Measurements from ENCODE around the gene CFAP92. TPM values are rescaled to one million over a fixed set of nuclear protein-coding genes. Genes with fewer than 3 reads are reported as not detected.
A peak's percentile ranks its signal among the peaks of the same experiment; 100 is the strongest.
"Not testable (repeated sequence)": the region's sequence is repeated elsewhere in the genome, so short reads cannot be mapped to it uniquely, and the experiment has no call there.

Gene CFAP92
- total and polyA plus RNA-seq, 8 donors, result 0.37 to 1.3 (median 0.46) TPM

- WGBS, 2 donors, result 67 to 77% methylated on average over 4 of the region's 4 CpGs
- ATAC-seq, result no peak
- no peak for FAIRE-seq
Observed at GRCh38 chr3:128867200-128868125, 126.4 kb downstream of the CFAP92 start.

GRCh38 chr3:128864849-128865804, 128.7 kb downstream of the CFAP92 start:
- H3K27ac ChIP-seq, result not testable (repeated sequence)

More at GRCh38 chr3:128867200-128868125, 126.4 kb downstream of the CFAP92 start:
- H3K9me3 ChIP-seq, result no peaks in the 10 kb centered on the region
- H3K27ac ChIP-seq, result no peak overlapping the region
- no peak for DNase-seq
- no peaks in the 10 kb centered on the region for H3K36me3 ChIP-seq
- intact Hi-C loops (cut with DNase I), result no loop called here
- no peaks in the 10 kb centered on the region for H3K4me1 ChIP-seq
- no peak overlapping the region for H3K4me3 ChIP-seq
- no peaks in the 10 kb centered on the region for H3K27me3 ChIP-seq
- TF ChIP-seq CTCF (IDR thresholded peaks at IDR 0.05), result no peak

GRCh38 chr3:128864351-128864811, 129.5 kb downstream of the CFAP92 start:
- Histone ChIP-seq H3K27me3 (no peaks in the 10 kb centered on the region), H3K4me3 (no peak overlapping the region), H3K4me1 (no peaks in the 10 kb centered on the region), H3K9me3 (no peaks in the 10 kb centered on the region), H3K27ac (no peak overlapping the region), H3K36me3 (no peaks in the 10 kb centered on the region)
- WGBS, 2 donors, result 58 to 59% methylated on average over 11 of the region's 11 CpGs
- no peak for TF ChIP-seq CTCF (IDR thresholded peaks at IDR 0.05)
- no peak for FAIRE-seq
- intact Hi-C loops (cut with DNase I), result no loop called here
- no peak for DNase-seq
- no peak for ATAC-seq

More at GRCh38 chr3:128864849-128865804, 128.7 kb downstream of the CFAP92 start:
- H3K4me1 ChIP-seq; H3K27me3 ChIP-seq; FAIRE-seq; H3K36me3 ChIP-seq; H3K4me3 ChIP-seq; H3K9me3 ChIP-seq; intact Hi-C loops (cut with DNase I): not testable (repeated sequence)
- ATAC-seq, result peak in 1 of 4 donors; percentile 20
- 73 to 77% methylated on average over 20 to 22 of the region's 25 CpGs for WGBS, 2 donors
- DNase-seq, result peak in 1 of 6 donors; percentile 41

GRCh38 chr3:128863560-128863959, 130.3 kb downstream of the CFAP92 start:
- TF ChIP-seq CTCF (IDR thresholded peaks at IDR 0.05), result no peak
- no peak for DNase-seq
- no peaks in the 10 kb centered on the region for H3K36me3 ChIP-seq
- no peak overlapping the region for H3K27ac ChIP-seq
- no peak for ATAC-seq
- WGBS, 2 donors, result 70 to 74% methylated on average over 3 of the region's 3 CpGs
- no peaks in the 10 kb centered on the region for H3K9me3 ChIP-seq
- intact Hi-C loops (cut with DNase I), result no loop called here
- H3K4me1 ChIP-seq, result no peaks in the 10 kb centered on the region
- H3K4me3 ChIP-seq, result no peak overlapping the region
- no peaks in the 10 kb centered on the region for H3K27me3 ChIP-seq
- FAIRE-seq, result no peak

- H3K9me3 ChIP-seq, result no peaks in the 10 kb centered on the region
Observed at GRCh38 chr3:128861491-128861890, 132.4 kb downstream of the CFAP92 start.

More at GRCh38 chr3:128861491-128861890, 132.4 kb downstream of the CFAP92 start:
- Histone ChIP-seq H3K4me1 (no peaks in the 10 kb centered on the region), H3K27me3 (no peaks in the 10 kb centered on the region), H3K36me3 (no peaks in the 10 kb centered on the region), H3K4me3 (no peak overlapping the region), H3K27ac (no peak overlapping the region)
- intact Hi-C loops (cut with DNase I), result no loop called here
- DNase-seq (no peak), ATAC-seq (no peak), FAIRE-seq (no peak)
- 87 to 92% methylated on average over 5 to 6 of the region's 6 CpGs for WGBS, 2 donors
- no peak for TF ChIP-seq CTCF (IDR thresholded peaks at IDR 0.05)

Measured in pancreas (tissue), 10 donors.